Endothelial cell of umbilical vein (primary cell): ENCODE data around the gene PPIP5K1. TPM values are rescaled to one million over a fixed set of nuclear protein-coding genes. Genes with fewer than 3 reads are reported as not detected.

Experiments used
- BruUV-seq: library from RNA; stranded (reverse); fragments of 400-500 nt; replicated peaks from 2 replicates; lab custom pipeline; 2021; lab: Mats Ljungman, UMichigan
- CTCF ChIA-PET: fragments of 300-600, 350-600 bp; sonication (Branson Sonifier 250); formaldehyde crosslinking; loops from one replicate; lab custom pipeline; 2021; ENCODE audit warnings: antibody characterized with exemption, inconsistent platforms; lab: Charles Lee
- POLR2A ChIA-PET: fragments of 300-600, 350-600 bp; sonication (Branson Sonifier 250); formaldehyde crosslinking; loops from one replicate; lab custom pipeline; 2021; ENCODE audit warnings: antibody characterized with exemption, inconsistent platforms; lab: Charles Lee
- DNase-seq: peaks from one replicate; pipeline ENCODE4 v3.0.0-alpha.2; 2011; ENCODE audit warnings: low read depth, low spot score
- FAIRE-seq: peaks from 2 replicates; lab custom pipeline; 2011; peaks lifted over from hg19 to GRCh38; lab: Jason Lieb, UNC
- H2AFZ ChIP-seq: 2 replicates; pipeline ENCODE4 v1.6.0; 2012; ENCODE audit warnings: low read depth, low read length, control low read depth, inconsistent platforms
- H3K27ac ChIP-seq: 2 replicates; pipeline ENCODE4 v1.5.1; 2011; ENCODE audit warnings: low read depth, mild to moderate bottlenecking, control low read depth, low read length, moderate library complexity; ENCODE audit not compliant: insufficient read depth
- H3K27me3 ChIP-seq, 2 experiments: 2 replicates each; pipeline versions ENCODE4 v1.6.0 to v1.6.1; 2011; ENCODE audit warnings: low read length in 2 of 2, mixed read lengths in 1 of 2; ENCODE audit not compliant: control insufficient read depth in 2 of 2, insufficient read depth in 2 of 2
- H3K36me3 ChIP-seq, 2 experiments: 2 replicates in 1 of 2; 3 replicates in 1 of 2; pipeline ENCODE4 v1.5.1; 2011; ENCODE audit warnings: low read length in 2 of 2, mild to moderate bottlenecking in 1 of 2, moderate library complexity in 1 of 2; ENCODE audit not compliant: control insufficient read depth in 2 of 2, insufficient read depth in 2 of 2; ENCODE audit errors: extremely low read depth in 1 of 2
- H3K4me1 ChIP-seq: 3 replicates; pipeline ENCODE4 v1.5.1; 2011; ENCODE audit warnings: mild to moderate bottlenecking, low read length; ENCODE audit not compliant: control insufficient read depth, insufficient read depth; ENCODE audit errors: extremely low read depth
- H3K4me2 ChIP-seq: 2 replicates; pipeline ENCODE4 v1.6.1; 2011; ENCODE audit warnings: low read length, control low read depth, mixed read lengths; ENCODE audit not compliant: insufficient read depth
- H3K4me3 ChIP-seq, 3 experiments: fragments of 200-600 bp in 1 of 3; sonication (generic), shearing (Covaris generic) in 1 of 3; replicated peaks in 1 of 3; 2 replicates each; pipeline ENCODE4 v1.5.1; 2011 to 2016; ENCODE audit warnings: control low read depth in 3 of 3, low read length in 3 of 3, mild to moderate bottlenecking in 2 of 3, inconsistent platforms in 1 of 3, low read depth in 1 of 3, moderate library complexity in 1 of 3; ENCODE audit not compliant: insufficient read depth in 1 of 3
- H3K79me2 ChIP-seq: 2 replicates; pipeline ENCODE4 v1.6.0; 2012; ENCODE audit warnings: low read length, inconsistent platforms; ENCODE audit not compliant: control insufficient read depth, insufficient read depth
- H3K9ac ChIP-seq: replicated peaks from 2 replicates; pipeline ENCODE3; 2011; ENCODE audit warnings: low read length, control low read depth; ENCODE audit not compliant: insufficient read depth; ENCODE audit errors: extremely low read depth
- H3K9me1 ChIP-seq: replicated peaks from 3 replicates; pipeline ENCODE4 v1.6.0; 2011; ENCODE audit warnings: mild to moderate bottlenecking, low read length; ENCODE audit not compliant: control insufficient read depth, insufficient read depth; ENCODE audit errors: extremely low read depth
- H3K9me3 ChIP-seq: replicated peaks from 2 replicates; pipeline ENCODE4 v1.5.1; 2012; ENCODE audit warnings: low read length, inconsistent platforms; ENCODE audit not compliant: control insufficient read depth, insufficient read depth
- H4K20me1 ChIP-seq: replicated peaks from 2 replicates; pipeline ENCODE3; 2011; ENCODE audit warnings: mild to moderate bottlenecking, low read length; ENCODE audit not compliant: control insufficient read depth, insufficient read depth; ENCODE audit errors: extremely low read depth
- CTCF ChIP-seq, 2 donors: IDR thresholded peaks; 1 replicate in 1 of 2; 2 replicates in 1 of 2; pipeline ENCODE4 v1.5.1; 2011; ENCODE audit warnings: low read length in 2 of 2, mild to moderate bottlenecking in 2 of 2, moderate library complexity in 2 of 2, control low read depth in 1 of 2, inconsistent platforms in 1 of 2, low read depth in 1 of 2; ENCODE audit not compliant: insufficient read depth in 1 of 2; ENCODE audit errors: extremely low read depth in 1 of 2
- EZH2 ChIP-seq: IDR thresholded peaks from 2 replicates; pipeline ENCODE4 v1.6.1; 2012; ENCODE audit warnings: borderline replicate concordance, low read depth, mild to moderate bottlenecking, moderate library complexity, low read length, inconsistent platforms; ENCODE audit not compliant: severe bottlenecking
- FOS ChIP-seq: IDR thresholded peaks from 2 replicates; pipeline ENCODE4 v1.6.1; 2011; ENCODE audit warnings: mild to moderate bottlenecking, low read length, moderate library complexity, borderline replicate concordance; ENCODE audit not compliant: insufficient read depth
- GATA2 ChIP-seq: IDR thresholded peaks from 2 replicates; pipeline ENCODE4 v1.7.0; 2011; ENCODE audit warnings: low read depth, mild to moderate bottlenecking, moderate library complexity, mixed read lengths, low read length; ENCODE audit not compliant: insufficient read length, insufficient read depth
- JUN ChIP-seq: IDR thresholded peaks from 2 replicates; pipeline ENCODE4 v1.6.1; 2011; ENCODE audit warnings: borderline replicate concordance, low read depth; ENCODE audit not compliant: insufficient read length, insufficient read depth
- MYC ChIP-seq: IDR thresholded peaks from one replicate; pipeline ENCODE4 v1.6.1; 2011; ENCODE audit warnings: mild to moderate bottlenecking, low read depth, low read length
- POLR2A ChIP-seq: IDR thresholded peaks from 2 replicates; pipeline ENCODE4 v1.6.1; 2012; ENCODE audit warnings: low read depth, mild to moderate bottlenecking, control low read depth, low read length
- POLR2AphosphoS5 ChIP-seq: IDR thresholded peaks from 2 replicates; pipeline ENCODE4 v1.6.1; 2012; ENCODE audit warnings: low read depth, mild to moderate bottlenecking, control low read depth, low read length, moderate library complexity; ENCODE audit not compliant: insufficient read depth
- dilution Hi-C: fragments of 300-500 bp; cut with MboI; formaldehyde crosslinking; loops from one replicate; pipeline ENCODE4 v1.15.0; 2019; ENCODE audit warnings: low sequenced_read_pairs; ENCODE audit not compliant: extremely low pct_ligation_motif_present
- intact Hi-C: fragments of 100-400 bp; cut with micrococcal nuclease; formaldehyde crosslinking; loops from one replicate; pipeline ENCODE4 v1.10.0; 2022
- polyA plus RNA-seq, 4 experiments: library from polyadenylated mRNA; depleted of rRNA in 3 of 4; stranded (reverse) in 3 of 4; unstranded in 1 of 4; fragments of >200 nt; gene quantifications; 2 replicates each; pipeline versions ENCODE4 v1.2.1 to v1.2.3, GENCODE V29; 2011 to 2012; ENCODE audit warnings: missing spikeins in 1 of 4
- total RNA-seq: library from RNA; stranded (reverse); gene quantifications from 2 replicates; pipeline ENCODE4 v1.2.3, GENCODE V29; 2021
- TF ChIP-seq, protein P1 (sequence below): IDR thresholded peaks from 2 replicates; pipeline ENCODE4 v1.6.1; 2011; ENCODE audit not compliant: insufficient read depth, insufficient read length

PPIP5K1 gene
- total and polyA plus RNA-seq, 2 donors (not counting 3 experiments of a cell fraction or from before 2014, with no cell fraction given), result 22.2 to 35.3 TPM

DNA sequence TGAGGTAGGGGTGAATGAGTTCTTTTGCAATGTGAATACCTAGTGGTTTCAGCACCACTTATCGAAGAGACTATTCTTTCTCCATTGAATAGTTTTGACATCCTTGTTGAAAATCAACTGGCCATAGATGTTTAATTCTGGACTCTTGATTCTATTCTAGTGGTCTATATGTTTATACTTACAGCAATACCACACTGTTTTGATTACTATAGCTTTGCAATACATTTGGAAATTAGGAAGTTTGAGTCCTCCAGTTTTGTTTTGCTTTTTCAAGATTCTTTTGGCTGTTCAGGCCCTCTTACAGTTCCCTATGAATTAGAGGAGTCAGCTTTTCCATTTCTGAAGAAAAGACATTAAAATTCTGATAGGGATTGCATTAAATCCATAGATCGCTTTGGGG is 42.5 kb downstream of the PPIP5K1 start:
- no peaks in the 10 kb centered on the region for H3K9me3 ChIP-seq
- intact Hi-C loops, result no loop called here
- ChIA-PET CTCF (no interaction called here), POLR2A (no interaction called here)
- no peaks in the 10 kb centered on the region for H3K36me3 ChIP-seq
- no peaks in the 10 kb centered on the region for H3K9me1 ChIP-seq
- BruUV-seq, result no TSS peak
- no peak overlapping the region for H3K27ac ChIP-seq
- no peak overlapping the region for H3K9ac ChIP-seq
- H3K27me3 ChIP-seq, result no peaks in the 10 kb centered on the region
- H3K4me2 ChIP-seq, result no peak overlapping the region
- dilution Hi-C loops, result no loop called here
- no peaks in the 10 kb centered on the region for H3K4me1 ChIP-seq
- FAIRE-seq (no peak), DNase-seq (no peak)
- no peak for TF ChIP-seq EZH2
- no peak for TF ChIP-seq JUN
- no peak for TF ChIP-seq GATA2
- TF ChIP-seq POLR2A, result no peak
- TF ChIP-seq CTCF (IDR thresholded peaks at IDR 0.05; ENCODE audit: extremely low read depth in 1 of 2, insufficient read depth in 1 of 2, low read depth in 1 of 2, low read length in 2 of 2), result no peak
- no peak for TF ChIP-seq FOS
- TF ChIP-seq, protein P1, sequence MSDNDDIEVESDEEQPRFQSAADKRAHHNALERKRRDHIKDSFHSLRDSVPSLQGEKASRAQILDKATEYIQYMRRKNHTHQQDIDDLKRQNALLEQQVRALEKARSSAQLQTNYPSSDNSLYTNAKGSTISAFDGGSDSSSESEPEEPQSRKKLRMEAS, result no peak
- no peak for TF ChIP-seq MYC
- no peak for TF ChIP-seq POLR2AphosphoS5
- no peak overlapping the region for H2AFZ ChIP-seq
- no peak overlapping the region for H3K4me3 ChIP-seq
- no peaks in the 10 kb centered on the region for H4K20me1 ChIP-seq
- no peaks in the 10 kb centered on the region for H3K79me2 ChIP-seq
